ENCODE results near the gene SPTBN1.
"Not testable (repeated sequence)": the region's sequence is repeated elsewhere in the genome, so short reads cannot be mapped to it uniquely, and the experiment has no call there.

Gene SPTBN1

DNA sequence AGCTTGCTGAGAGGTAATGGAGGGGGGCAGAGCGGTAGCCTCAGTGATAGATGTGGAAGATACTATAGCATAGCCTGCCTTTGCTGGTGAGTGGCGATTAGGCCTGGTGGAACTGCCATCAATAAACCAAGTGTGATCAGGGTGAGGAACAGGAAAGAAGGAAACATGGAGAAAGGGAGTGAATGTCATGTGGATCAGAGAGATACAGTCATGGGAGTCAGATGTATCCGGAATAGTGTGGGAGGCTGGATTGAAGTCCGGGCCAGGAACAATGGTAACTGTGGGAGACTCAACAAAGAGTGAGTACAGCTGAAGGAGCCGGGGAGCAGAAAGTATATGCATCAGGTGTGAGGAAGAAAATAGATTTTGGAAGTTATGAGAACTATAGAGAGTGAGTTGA is 52.9 kb downstream of the SPTBN1 start:
- H4K12ac ChIP-seq (ENCODE audit: low read depth, low read length); H3K27me3 ChIP-seq (ENCODE audit: insufficient read depth, low read length); H3K23ac ChIP-seq (ENCODE audit: low read length); H2AK5ac ChIP-seq (ENCODE audit: low read length); H3K27ac ChIP-seq (ENCODE audit: low read depth, low read length); H4K8ac ChIP-seq (ENCODE audit: low read depth, low read length); H3K4ac ChIP-seq (ENCODE audit: low read depth, low read length); H3K14ac ChIP-seq (ENCODE audit: low read length); H2BK12ac ChIP-seq (ENCODE audit: low read length); H3K9ac ChIP-seq (ENCODE audit: low read length); DNase-seq; H3K4me2 ChIP-seq (ENCODE audit: low read length); H3K9me3 ChIP-seq (ENCODE audit: insufficient read depth, low read depth, low read length); H3K79me1 ChIP-seq (ENCODE audit: low read length); H2AFZ ChIP-seq (ENCODE audit: insufficient read depth, low read length, poor library complexity); H2BK120ac ChIP-seq (ENCODE audit: insufficient read depth, low read length, poor library complexity); H3K79me2 ChIP-seq (ENCODE audit: control insufficient read depth, insufficient read depth, low read length, poor library complexity); H4K91ac ChIP-seq (ENCODE audit: low read depth, low read length); H3K4me3 ChIP-seq (ENCODE audit: low read depth, low read length); H3K36me3 ChIP-seq (ENCODE audit: control insufficient read depth in 1 of 2, insufficient read depth in 2 of 2, low read length in 2 of 2); H3K4me1 ChIP-seq (ENCODE audit: control insufficient read depth in 1 of 2, insufficient read depth in 2 of 2, low read length in 2 of 2); H3K18ac ChIP-seq (ENCODE audit: low read length); H2BK5ac ChIP-seq (ENCODE audit: low read depth, low read length, poor library complexity): not testable (repeated sequence)
- WGBS (ENCODE audit: extremely low coverage, insufficient coverage, insufficient read length): no CpG with 5 or more reads among the region's 5 CpGs

GRCh38 chr2:54510916-54511315 is 54.8 kb downstream of the SPTBN1 start:
- H3K27ac ChIP-seq (ENCODE audit: low read depth, low read length): no peak overlapping the region

GRCh38 chr2:54512183-54512582 is 56.1 kb downstream of the SPTBN1 start:
- peaks cover 0 to 2% of the 10 kb centered on the region in 2 experiments for H3K36me3 ChIP-seq (ENCODE audit: control insufficient read depth in 1 of 2, insufficient read depth in 2 of 2, low read length in 2 of 2)
- no peak overlapping the region for H2AFZ ChIP-seq (ENCODE audit: insufficient read depth, low read length, poor library complexity)

More at GRCh38 chr2:54510916-54511315, 54.8 kb downstream of the SPTBN1 start:
- Histone ChIP-seq H3K4me1 (ENCODE audit: control insufficient read depth in 1 of 2, insufficient read depth in 2 of 2, low read length in 2 of 2) (peaks cover 8 to 12% of the 10 kb centered on the region in 2 experiments), H4K8ac (ENCODE audit: low read depth, low read length) (no peak overlapping the region), H3K36me3 (ENCODE audit: control insufficient read depth in 1 of 2, insufficient read depth in 2 of 2, low read length in 2 of 2) (peaks cover 0 to 2% of the 10 kb centered on the region in 2 experiments), H2AK5ac (ENCODE audit: low read length) (no peak overlapping the region), H3K14ac (ENCODE audit: low read length) (no peak overlapping the region), H3K4ac (ENCODE audit: low read depth, low read length) (no peak overlapping the region), H2BK120ac (ENCODE audit: insufficient read depth, low read length, poor library complexity) (no peak overlapping the region), H2BK5ac (ENCODE audit: low read depth, low read length, poor library complexity) (no peak overlapping the region), H3K79me2 (ENCODE audit: control insufficient read depth, insufficient read depth, low read length, poor library complexity) (no peaks in the 10 kb centered on the region), H3K4me3 (ENCODE audit: low read depth, low read length) (no peak overlapping the region), H3K9me3 (ENCODE audit: insufficient read depth, low read depth, low read length) (no peaks in the 10 kb centered on the region), H3K4me2 (ENCODE audit: low read length) (no peak overlapping the region), H3K27me3 (ENCODE audit: insufficient read depth, low read length) (no peaks in the 10 kb centered on the region), H4K91ac (ENCODE audit: low read depth, low read length) (no peak overlapping the region), H3K18ac (ENCODE audit: low read length) (no peak overlapping the region), H3K9ac (ENCODE audit: low read length) (no peak overlapping the region), H2BK12ac (ENCODE audit: low read length) (no peak overlapping the region), H3K23ac (ENCODE audit: low read length) (no peak overlapping the region), H4K12ac (ENCODE audit: low read depth, low read length) (no peak overlapping the region), H3K79me1 (ENCODE audit: low read length) (no peaks in the 10 kb centered on the region), H2AFZ (ENCODE audit: insufficient read depth, low read length, poor library complexity) (no peak overlapping the region)
- DNase-seq: no peak
- no CpG with 5 or more reads among the region's 2 CpGs for WGBS (ENCODE audit: extremely low coverage, insufficient coverage, insufficient read length)

GRCh38 chr2:54512663-54513362 is 56.7 kb downstream of the SPTBN1 start:
- Histone ChIP-seq H3K79me2 (ENCODE audit: control insufficient read depth, insufficient read depth, low read length, poor library complexity) (no peaks in the 10 kb centered on the region), H2BK12ac (ENCODE audit: low read length) (no peak overlapping the region), H2BK120ac (ENCODE audit: insufficient read depth, low read length, poor library complexity) (no peak overlapping the region), H3K4ac (ENCODE audit: low read depth, low read length) (no peak overlapping the region), H3K4me2 (ENCODE audit: low read length) (no peak overlapping the region), H4K8ac (ENCODE audit: low read depth, low read length) (no peak overlapping the region), H3K14ac (ENCODE audit: low read length) (no peak overlapping the region), H3K9ac (ENCODE audit: low read length) (no peak overlapping the region), H3K4me1 (ENCODE audit: control insufficient read depth in 1 of 2, insufficient read depth in 2 of 2, low read length in 2 of 2) (peaks cover 8 to 12% of the 10 kb centered on the region in 2 experiments), H4K91ac (ENCODE audit: low read depth, low read length) (no peak overlapping the region), H3K36me3 (ENCODE audit: control insufficient read depth in 1 of 2, insufficient read depth in 2 of 2, low read length in 2 of 2) (peaks cover 0 to 2% of the 10 kb centered on the region in 2 experiments), H3K27me3 (ENCODE audit: insufficient read depth, low read length) (no peaks in the 10 kb centered on the region), H3K9me3 (ENCODE audit: insufficient read depth, low read depth, low read length) (no peaks in the 10 kb centered on the region), H2BK5ac (ENCODE audit: low read depth, low read length, poor library complexity) (no peak overlapping the region), H4K12ac (ENCODE audit: low read depth, low read length) (no peak overlapping the region), H2AK5ac (ENCODE audit: low read length) (no peak overlapping the region), H3K23ac (ENCODE audit: low read length) (no peak overlapping the region), H3K4me3 (ENCODE audit: low read depth, low read length) (no peak overlapping the region), H3K79me1 (ENCODE audit: low read length) (no peaks in the 10 kb centered on the region), H3K27ac (ENCODE audit: low read depth, low read length) (no peak overlapping the region), H2AFZ (ENCODE audit: insufficient read depth, low read length, poor library complexity) (no peak overlapping the region), H3K18ac (ENCODE audit: low read length) (no peak overlapping the region)
- WGBS (ENCODE audit: extremely low coverage, insufficient coverage, insufficient read length): no CpG with 5 or more reads among the region's 4 CpGs
- DNase-seq: no peak

More at GRCh38 chr2:54512183-54512582, 56.1 kb downstream of the SPTBN1 start:
- Histone ChIP-seq H2BK12ac (ENCODE audit: low read length) (no peak overlapping the region), H3K9ac (ENCODE audit: low read length) (no peak overlapping the region), H3K18ac (ENCODE audit: low read length) (no peak overlapping the region), H3K4me1 (ENCODE audit: control insufficient read depth in 1 of 2, insufficient read depth in 2 of 2, low read length in 2 of 2) (peaks cover 8 to 12% of the 10 kb centered on the region in 2 experiments), H3K79me2 (ENCODE audit: control insufficient read depth, insufficient read depth, low read length, poor library complexity) (no peaks in the 10 kb centered on the region), H3K23ac (ENCODE audit: low read length) (no peak overlapping the region), H3K79me1 (ENCODE audit: low read length) (no peaks in the 10 kb centered on the region), H2AK5ac (ENCODE audit: low read length) (no peak overlapping the region), H4K12ac (ENCODE audit: low read depth, low read length) (no peak overlapping the region), H2BK120ac (ENCODE audit: insufficient read depth, low read length, poor library complexity) (no peak overlapping the region), H4K8ac (ENCODE audit: low read depth, low read length) (no peak overlapping the region), H2BK5ac (ENCODE audit: low read depth, low read length, poor library complexity) (no peak overlapping the region), H3K14ac (ENCODE audit: low read length) (no peak overlapping the region), H3K4me3 (ENCODE audit: low read depth, low read length) (no peak overlapping the region), H3K4me2 (ENCODE audit: low read length) (no peak overlapping the region), H4K91ac (ENCODE audit: low read depth, low read length) (no peak overlapping the region), H3K9me3 (ENCODE audit: insufficient read depth, low read depth, low read length) (no peaks in the 10 kb centered on the region), H3K27ac (ENCODE audit: low read depth, low read length) (no peak overlapping the region), H3K27me3 (ENCODE audit: insufficient read depth, low read length) (no peaks in the 10 kb centered on the region), H3K4ac (ENCODE audit: low read depth, low read length) (no peak overlapping the region)
- no peak for DNase-seq
- WGBS (ENCODE audit: extremely low coverage, insufficient coverage, insufficient read length): no CpG with 5 or more reads among the region's 3 CpGs
